ENCODE data around the gene ZFYVE21.

The ZFYVE21 gene

GRCh38 chr14:103721334-103722120, 5.9 kb downstream of the ZFYVE21 start:
- no peak for DNase-seq (ENCODE audit: extremely low read depth in 1 of 2, low read depth in 1 of 2)

DNA sequence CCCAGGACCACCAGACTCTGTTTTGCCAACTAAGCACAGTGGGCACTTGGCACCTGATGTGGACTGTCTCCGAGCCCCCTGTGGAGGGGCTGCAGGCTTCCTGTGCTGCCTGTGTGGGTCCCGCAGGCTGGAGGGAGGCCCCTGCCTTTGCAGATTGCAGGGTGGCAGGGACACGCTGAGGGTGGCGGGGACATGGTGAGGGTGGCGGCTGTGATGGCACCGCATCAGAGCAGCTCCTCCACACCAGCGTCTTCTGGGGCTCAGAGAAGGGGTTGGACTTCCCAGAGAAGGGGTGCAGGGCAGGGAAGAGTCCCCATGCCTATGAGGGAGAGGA, 8.1 kb downstream of the ZFYVE21 start:
- no peak for DNase-seq (ENCODE audit: extremely low read depth in 1 of 2, low read depth in 1 of 2)

- DNase-seq (ENCODE audit: extremely low read depth in 1 of 2, low read depth in 1 of 2): no peak
Observed at GRCh38 chr14:103724116-103724515, 8.5 kb downstream of the ZFYVE21 start.

DNA sequence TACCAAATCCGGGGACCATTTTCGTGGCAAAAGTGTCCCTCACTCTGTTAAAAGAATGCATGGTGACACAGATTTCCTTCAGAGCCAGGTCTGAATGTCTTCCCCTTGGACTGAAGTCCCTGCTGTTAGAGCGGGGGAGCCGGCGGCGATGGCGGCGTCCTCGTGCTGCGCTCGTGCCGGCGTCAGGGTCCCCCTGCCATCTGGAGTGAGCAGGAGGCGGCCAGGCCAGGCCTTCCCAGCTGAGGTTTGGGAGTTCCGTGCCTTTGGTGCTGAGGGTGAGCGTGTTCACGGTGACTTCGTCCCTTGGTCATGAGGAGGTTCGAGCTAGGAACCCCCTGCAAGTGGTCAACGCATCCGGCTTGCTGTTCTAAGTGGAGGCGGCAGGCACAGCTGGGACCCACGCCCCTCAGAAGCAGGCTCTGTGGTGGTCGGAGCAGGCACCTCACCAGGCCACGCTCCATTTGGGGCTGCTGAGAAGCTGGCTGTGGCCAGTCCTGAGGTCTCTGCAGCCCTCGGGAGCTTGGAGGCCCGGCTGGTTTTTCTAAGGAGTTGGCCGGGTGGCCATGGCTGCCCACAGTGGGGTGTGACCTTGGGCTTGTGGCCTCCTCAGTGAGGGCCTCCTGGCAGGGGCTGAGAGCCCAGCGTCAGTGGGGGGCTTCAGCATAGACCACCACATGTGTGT, 9.5 kb downstream of the ZFYVE21 start:
- no peak for DNase-seq (ENCODE audit: extremely low read depth in 1 of 2, low read depth in 1 of 2)

GRCh38 chr14:103725739-103726395, 10.3 kb downstream of the ZFYVE21 start:
- DNase-seq (ENCODE audit: extremely low read depth in 1 of 2, low read depth in 1 of 2): no peak

- no peak for DNase-seq (ENCODE audit: extremely low read depth in 1 of 2, low read depth in 1 of 2)
Observed at GRCh38 chr14:103726474-103726873, 10.9 kb downstream of the ZFYVE21 start.

DNA sequence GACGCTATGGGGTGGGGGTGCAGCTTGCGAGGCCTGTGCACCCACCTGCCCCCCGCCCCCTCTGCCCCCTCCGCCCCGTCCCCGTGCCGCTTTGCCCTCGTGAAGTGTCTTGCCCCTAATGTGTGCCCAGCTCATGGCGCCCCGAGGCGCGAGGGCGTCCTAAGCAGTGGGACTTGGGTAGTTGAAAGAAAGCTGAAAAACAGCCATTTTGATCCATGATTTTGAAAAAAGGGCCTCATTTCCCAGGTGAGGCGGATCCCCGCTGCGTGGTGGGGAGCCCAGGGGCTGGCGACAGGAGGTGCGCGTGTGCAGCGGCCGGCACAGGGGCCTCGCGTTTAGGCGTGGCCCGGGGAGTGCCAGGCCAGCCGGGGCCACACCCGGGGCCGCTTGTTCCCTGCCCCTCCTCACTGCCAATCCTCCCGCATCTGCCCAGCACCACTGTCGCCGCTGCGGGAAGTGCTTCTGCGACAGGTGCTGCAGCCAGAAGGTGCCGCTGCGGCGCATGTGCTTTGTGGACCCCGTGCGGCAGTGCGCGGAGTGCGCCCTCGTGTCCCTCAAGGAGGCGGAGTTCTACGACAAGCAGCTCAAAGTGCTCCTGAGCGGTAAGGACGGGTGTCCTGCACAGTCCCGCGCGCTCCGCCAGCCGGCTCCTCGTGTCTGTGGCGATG, 11.8 kb downstream of the ZFYVE21 start:
- DNase-seq (ENCODE audit: extremely low read depth in 1 of 2, low read depth in 1 of 2): no peak

DNA sequence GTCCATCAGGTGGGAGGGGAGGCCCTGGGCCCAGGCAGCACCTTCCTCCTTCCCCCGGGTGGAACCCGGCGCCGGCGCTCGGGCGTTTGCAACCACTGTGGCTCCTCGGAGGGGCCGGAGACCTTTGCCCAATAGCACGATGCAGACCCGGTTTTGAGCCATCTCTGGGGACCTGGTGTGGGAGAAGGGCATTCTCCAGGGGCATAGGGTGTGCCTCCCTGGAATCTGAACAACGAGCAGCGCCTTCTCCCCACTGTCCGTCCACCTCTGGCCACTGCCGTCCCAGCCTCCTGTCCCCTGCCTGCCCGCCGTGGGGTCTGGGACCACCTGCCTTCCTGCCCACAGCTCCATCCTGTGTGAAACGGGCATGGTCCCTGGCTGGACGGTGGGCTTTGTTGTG, 12.5 kb downstream of the ZFYVE21 start:
- no peak for DNase-seq (ENCODE audit: extremely low read depth in 1 of 2, low read depth in 1 of 2)

GRCh38 chr14:103728721-103729120, 13.1 kb downstream of the ZFYVE21 start:
- no peak for DNase-seq (ENCODE audit: extremely low read depth in 1 of 2, low read depth in 1 of 2)

GRCh38 chr14:103729496-103730448, 14.2 kb downstream of the ZFYVE21 start:
- DNase-seq (ENCODE audit: extremely low read depth in 1 of 2, low read depth in 1 of 2): no peak

- DNase-seq (ENCODE audit: extremely low read depth in 1 of 2, low read depth in 1 of 2): no peak
Observed at GRCh38 chr14:103730490-103731035, 15.0 kb downstream of the ZFYVE21 start.

- no peak for DNase-seq (ENCODE audit: extremely low read depth in 1 of 2, low read depth in 1 of 2)
Observed at GRCh38 chr14:103731481-103731880, 15.9 kb downstream of the ZFYVE21 start.

DNA sequence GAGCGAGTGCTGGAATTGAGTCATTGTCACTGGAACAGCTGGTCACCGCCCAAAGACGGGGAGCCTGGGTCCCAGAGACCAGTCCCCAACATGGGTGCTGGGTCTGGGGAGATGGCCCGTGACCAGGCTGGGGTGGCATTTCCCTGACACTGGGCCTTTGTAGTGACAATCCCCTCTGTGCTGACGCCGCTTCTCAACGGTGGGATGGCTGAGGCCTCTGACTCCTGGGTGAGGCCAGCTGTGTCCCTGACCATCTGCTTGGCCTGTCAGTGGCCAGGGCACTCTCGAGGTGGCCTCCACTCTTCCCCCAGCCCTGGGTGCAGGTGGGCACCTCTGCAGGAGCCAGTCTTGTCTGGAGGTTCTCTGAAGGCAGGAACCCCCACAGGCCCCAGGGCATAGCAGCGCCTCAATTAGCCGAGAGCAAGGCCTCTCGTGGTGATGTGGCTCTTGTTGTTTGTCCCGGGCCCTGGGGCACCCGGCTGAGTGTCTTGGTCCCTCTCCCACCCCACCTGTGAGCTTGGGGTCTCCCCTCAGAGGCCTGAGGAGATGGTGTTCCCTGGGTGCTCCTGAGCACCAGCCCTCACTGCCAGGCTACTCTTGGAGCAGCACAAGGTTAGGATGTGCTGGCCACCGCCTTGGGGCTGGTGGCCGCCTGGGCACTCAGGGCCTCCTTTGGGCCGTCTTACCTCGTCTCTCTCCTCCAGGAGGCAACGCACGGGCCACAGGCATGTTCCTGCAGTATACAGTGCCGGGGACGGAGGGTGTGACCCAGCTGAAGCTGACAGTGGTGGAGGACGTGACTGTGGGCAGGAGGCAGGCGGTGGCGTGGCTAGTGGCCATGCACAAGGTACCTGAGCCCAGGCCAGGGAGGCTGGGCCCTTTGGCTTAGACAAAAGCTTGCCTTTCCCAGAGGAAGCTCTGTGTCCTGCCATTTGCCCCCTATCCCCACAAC, 16.6 kb downstream of the ZFYVE21 start:
- no peak for DNase-seq (ENCODE audit: extremely low read depth in 1 of 2, low read depth in 1 of 2)

GRCh38 chr14:103732868-103733620, 17.4 kb downstream of the ZFYVE21 start:
- DNase-seq (ENCODE audit: extremely low read depth in 1 of 2, low read depth in 1 of 2): no peak

DNA sequence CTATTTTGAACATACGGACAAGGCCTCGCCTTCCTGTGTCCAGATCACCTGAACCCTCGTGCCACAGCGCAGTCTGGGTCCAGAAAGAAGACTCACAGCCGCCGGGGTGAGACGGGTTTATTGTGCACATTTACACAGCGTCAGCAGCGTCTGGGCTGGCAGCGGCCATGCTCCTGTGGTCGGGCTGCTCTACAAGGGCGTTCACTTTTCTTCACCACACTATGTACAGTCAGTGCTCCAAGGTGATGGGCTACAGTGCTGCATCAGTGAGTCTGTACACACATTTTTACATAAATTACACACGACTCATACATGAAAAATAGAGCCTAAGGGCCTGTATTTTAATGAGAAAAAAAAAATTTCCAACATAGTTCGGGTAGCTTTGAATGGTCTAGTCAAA, 18.0 kb downstream of the ZFYVE21 start:
- DNase-seq (ENCODE audit: extremely low read depth in 1 of 2, low read depth in 1 of 2): no peak

DNA sequence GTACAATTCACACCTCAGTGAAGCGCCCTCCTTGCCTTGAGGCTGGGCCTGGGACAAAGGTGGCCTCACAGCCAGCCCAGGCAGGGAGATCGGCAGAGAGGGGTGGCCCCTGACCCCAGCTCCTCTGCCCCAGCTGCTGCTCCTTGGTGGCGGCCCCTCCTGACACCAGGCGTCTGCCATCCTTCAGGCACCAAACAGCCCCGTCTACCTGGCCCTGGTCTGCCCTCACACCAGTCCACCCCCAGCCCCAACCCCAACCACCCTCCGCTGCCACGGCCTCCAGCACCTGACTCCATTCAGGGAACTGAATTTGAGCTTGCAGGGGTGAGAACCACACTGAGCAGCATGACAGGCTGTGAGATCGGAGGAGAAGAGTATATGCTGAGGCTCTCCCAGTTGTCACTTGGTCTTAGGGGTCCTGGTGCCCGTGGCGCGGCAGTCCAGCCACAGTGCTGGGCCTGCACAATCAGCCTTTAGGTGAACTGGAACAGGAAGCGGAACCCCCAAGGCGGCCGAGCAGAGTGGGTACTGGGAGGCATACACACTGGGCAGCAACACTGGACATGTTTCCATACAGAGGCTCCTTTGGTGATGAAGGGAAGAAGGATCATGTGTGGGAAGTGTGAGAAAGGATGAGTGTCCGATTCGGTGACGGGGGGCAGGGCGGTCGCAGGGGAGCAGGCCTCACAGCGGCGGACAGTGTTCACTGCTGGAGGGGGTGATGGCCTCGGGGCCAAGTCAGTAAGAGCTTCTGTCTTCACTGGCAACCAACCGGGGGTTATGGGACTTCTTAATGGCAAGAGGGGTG, 18.7 kb downstream of the ZFYVE21 start:
- no peak for DNase-seq (ENCODE audit: extremely low read depth in 1 of 2, low read depth in 1 of 2)

DNA sequence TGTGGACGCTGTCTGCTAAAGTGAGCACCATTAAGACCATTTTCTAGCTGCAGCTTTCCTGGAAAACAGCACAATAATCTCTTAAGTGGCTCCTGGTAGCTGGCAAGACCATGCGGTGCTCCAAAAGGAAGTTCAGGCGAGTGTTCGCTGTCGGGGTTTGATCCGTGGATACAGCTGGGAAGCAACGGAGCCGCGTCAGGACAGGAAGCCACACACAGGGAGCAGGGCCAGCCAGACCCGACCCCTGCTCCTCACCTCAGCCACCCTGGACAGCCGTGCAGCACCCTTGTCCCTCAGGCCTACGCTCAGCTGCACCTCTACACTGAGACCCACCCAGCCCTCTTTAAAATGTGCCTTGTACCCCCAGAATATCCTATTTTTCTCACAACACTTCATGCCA, 19.4 kb downstream of the ZFYVE21 start:
- DNase-seq (ENCODE audit: extremely low read depth in 1 of 2, low read depth in 1 of 2): no peak

DNA sequence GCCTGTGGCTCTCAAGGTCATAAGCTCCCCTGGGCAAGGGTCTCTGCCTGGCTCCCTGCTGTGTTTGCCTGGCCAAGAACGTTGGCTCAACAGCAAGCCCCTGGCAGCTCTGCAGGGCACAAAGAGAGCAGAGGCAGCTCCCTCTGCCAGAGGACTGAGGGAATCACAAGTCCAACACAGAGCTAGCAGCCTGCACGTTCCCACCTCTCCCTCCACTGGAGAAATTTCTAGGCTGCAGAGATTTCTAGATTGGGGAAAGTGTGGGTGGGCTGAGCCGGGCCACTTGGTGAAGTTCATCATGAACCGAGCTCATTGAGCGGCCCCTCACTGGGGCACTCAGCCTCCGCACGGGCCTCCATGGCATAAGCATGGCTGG, 19.8 kb downstream of the ZFYVE21 start:
- DNase-seq (ENCODE audit: extremely low read depth in 1 of 2, low read depth in 1 of 2): no peak

All from activated CD8-positive, alpha-beta memory T cell treated with anti-CD3 and anti-CD28 coated beads for 1 hour (primary cell).